Activated CD8-positive, alpha-beta memory T cell treated with anti-CD3 and anti-CD28 coated beads for 36 hours (primary cell): Measurements from ENCODE around the gene TYMS. TPM values are rescaled to one million over a fixed set of nuclear protein-coding genes. Genes with fewer than 3 reads are reported as not detected.

Experiments used
- CTCF ChIA-PET: fragments of 350-600 bp; sonication (Branson Sonifier 250); formaldehyde crosslinking; loops from one replicate; lab custom pipeline; 2021; ENCODE audit warnings: antibody characterized with exemption; lab: Charles Lee
- POLR2A ChIA-PET: fragments of 350-600 bp; sonication (Branson Sonifier 250); formaldehyde crosslinking; loops from one replicate; lab custom pipeline; 2021; ENCODE audit warnings: antibody characterized with exemption; lab: Charles Lee
- total RNA-seq, 2 experiments: library from RNA; stranded (reverse); gene quantifications; one replicate each; pipeline ENCODE4 v1.2.3, GENCODE V29; 2021

The TYMS gene
- total RNA-seq, 2 experiments from 2014 or later: 314 to 318 TPM

DNA sequence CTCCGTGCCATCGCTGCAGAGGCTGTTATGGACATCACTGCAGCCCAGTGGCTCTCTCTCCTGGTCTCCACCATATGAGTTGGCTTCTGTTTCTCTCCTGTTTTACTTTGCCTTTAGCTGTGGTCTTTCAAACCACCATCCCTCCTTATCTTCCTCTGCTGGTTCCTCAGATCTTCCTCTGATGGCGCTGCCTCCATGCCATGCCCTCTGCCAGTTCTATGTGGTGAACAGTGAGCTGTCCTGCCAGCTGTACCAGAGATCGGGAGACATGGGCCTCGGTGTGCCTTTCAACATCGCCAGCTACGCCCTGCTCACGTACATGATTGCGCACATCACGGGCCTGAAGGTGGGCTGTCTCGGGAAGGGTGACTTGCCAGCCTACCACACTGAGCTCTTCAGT lies 13.1 kb downstream of the TYMS start:
- POLR2A ChIA-PET: no interaction called here
- CTCF ChIA-PET: interaction anchor here (0.7 to 1.2 kb wide), 2 partner anchors 18 to 42 kb away, joined by 3 to 4 read pairs; partner anchors contain the start of gene ENOSF1

DNA sequence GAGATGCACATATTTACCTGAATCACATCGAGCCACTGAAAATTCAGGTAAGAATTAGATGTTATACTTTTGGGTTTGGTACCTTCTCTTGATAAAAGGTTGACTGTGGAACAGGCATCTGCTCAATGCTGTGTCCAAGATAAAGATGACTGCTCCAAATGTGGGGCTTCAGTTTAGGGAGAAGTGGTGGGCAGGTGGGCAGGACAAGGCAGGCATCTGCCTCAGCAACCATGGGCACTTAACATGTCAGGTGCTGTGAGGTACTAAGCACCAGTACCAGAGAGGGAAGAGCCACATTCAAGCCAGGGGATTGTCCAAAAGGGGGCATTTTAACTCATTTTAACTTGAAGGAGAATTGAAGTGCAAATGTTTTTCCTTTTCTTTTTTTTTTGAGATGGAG lies 14.0 kb downstream of the TYMS start:
- ChIA-PET POLR2A (interaction anchor here (0.7 kb wide), 1 partner anchor 13 kb away, joined by 3 read pairs; no protein-coding TSS in a partner anchor), CTCF (no interaction called here)

DNA sequence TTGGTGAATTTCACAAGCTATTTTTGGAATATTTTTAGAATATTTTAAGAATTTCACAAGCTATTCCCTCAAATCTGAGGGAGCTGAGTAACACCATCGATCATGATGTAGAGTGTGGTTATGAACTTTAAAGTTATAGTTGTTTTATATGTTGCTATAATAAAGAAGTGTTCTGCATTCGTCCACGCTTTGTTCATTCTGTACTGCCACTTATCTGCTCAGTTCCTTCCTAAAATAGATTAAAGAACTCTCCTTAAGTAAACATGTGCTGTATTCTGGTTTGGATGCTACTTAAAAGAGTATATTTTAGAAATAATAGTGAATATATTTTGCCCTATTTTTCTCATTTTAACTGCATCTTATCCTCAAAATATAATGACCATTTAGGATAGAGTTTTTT lies 15.9 kb downstream of the TYMS start:
- ChIA-PET POLR2A (interaction anchor here (1.4 kb wide), 1 partner anchor 15 kb away, joined by 8 read pairs; no protein-coding TSS in a partner anchor), CTCF (interaction anchor here (0.9 to 1.0 kb wide), 2 partner anchors 39 to 42 kb away, joined by 3 read pairs; partner anchors contain the start of gene ENOSF1)

DNA sequence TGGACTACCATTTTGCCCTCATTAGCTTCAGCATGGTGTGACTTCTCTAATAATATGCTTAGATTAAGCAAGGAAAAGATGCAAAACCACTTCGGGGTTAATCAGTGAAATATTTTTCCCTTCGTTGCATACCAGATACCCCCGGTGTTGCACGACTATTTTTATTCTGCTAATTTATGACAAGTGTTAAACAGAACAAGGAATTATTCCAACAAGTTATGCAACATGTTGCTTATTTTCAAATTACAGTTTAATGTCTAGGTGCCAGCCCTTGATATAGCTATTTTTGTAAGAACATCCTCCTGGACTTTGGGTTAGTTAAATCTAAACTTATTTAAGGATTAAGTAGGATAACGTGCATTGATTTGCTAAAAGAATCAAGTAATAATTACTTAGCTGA lies 16.3 kb downstream of the TYMS start:
- POLR2A ChIA-PET: interaction anchor here (0.7 to 1.4 kb wide), 2 partner anchors 15 to 42 kb away, joined by 5 to 8 read pairs; no protein-coding TSS in a partner anchor

DNA sequence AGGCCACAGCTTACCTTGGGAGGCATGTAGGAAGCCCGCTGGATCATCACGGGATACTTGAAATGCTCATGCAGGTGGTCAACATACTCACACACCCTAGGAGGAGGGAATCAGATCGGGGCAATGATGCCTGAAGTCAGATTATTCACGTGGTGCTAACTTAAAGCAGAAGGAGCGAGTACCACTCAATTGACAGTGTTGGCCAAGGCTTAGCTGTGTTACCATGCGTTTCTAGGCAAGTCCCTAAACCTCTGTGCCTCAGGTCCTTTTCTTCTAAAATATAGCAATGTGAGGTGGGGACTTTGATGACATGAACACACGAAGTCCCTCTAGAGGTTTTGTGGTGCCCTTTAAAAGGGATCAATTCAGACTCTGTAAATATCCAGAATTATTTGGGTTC lies 17.9 kb downstream of the TYMS start:
- POLR2A ChIA-PET: no interaction called here
- CTCF ChIA-PET: interaction anchor here (0.5 kb wide), 1 partner anchor 157 kb away, joined by 3 read pairs; no protein-coding TSS in a partner anchor

More for the DNA sequence above, 16.3 kb downstream of the TYMS start:
- CTCF ChIA-PET: interaction anchor here (0.9 kb wide), 1 partner anchor 43 kb away, joined by 3 read pairs; no protein-coding TSS in a partner anchor

DNA sequence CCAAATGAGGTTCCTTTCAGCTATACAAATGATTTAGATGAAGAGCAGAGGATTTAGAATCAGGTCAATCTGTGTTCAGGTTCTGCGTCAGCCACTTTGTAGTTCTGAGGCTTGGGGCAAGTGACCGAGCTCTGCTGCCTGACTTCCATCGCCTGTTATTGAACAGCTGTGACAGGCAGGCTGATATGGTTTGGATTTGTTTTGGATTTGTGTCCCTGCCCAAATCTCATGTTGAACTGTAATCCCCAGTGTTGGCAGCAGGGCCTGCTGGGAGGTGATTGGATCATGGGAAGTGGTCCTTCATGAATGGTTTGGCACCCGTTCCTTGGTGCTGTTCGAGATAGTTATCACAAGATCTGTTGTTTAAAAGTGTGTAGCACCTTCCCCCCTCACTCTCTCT lies 18.6 kb downstream of the TYMS start:
- CTCF ChIA-PET: interaction anchor here (0.9 kb wide), 1 partner anchor 9 kb away, joined by 3 read pairs; no protein-coding TSS in a partner anchor
- POLR2A ChIA-PET: no interaction called here

DNA sequence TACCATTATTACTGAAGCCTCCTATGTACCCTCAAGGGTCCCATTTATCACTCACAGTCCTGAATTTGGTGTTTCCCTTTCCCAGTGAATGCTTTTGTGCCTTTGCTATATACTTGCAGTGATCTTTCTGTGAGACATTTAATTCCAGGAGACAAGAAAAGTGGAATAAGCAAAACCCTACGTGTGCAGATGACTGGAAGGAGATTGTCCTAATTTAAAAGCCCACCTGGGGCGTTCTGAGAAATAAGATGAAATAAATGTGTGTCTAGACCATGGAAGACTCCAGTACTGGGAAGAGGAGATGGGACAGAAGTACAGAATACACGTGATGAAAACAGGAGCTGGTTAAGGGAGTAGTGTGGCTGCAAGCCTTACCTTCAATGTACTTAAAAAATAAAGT lies 19.3 kb downstream of the TYMS start:
- POLR2A ChIA-PET: no interaction called here
- CTCF ChIA-PET: no interaction called here

DNA sequence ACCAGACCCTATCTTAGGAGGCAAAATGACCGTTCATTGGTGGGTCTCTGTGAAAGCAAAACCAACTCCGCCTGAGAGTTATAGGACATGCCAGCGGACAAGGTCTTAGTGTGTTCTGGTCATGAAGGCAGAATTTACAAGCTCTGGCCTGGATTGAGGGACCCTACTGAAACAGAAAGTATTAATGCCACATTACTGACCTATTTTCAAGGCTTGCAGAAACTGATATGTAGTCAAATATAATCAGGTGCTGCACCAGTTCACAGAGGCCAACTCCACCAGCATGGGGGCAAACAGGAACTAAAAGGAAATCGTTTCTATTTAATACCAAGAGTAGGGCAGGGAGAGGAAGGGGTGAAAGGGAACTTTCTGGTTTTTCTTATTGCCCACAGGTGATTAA lies 19.7 kb downstream of the TYMS start:
- CTCF ChIA-PET: no interaction called here
- POLR2A ChIA-PET: no interaction called here

DNA sequence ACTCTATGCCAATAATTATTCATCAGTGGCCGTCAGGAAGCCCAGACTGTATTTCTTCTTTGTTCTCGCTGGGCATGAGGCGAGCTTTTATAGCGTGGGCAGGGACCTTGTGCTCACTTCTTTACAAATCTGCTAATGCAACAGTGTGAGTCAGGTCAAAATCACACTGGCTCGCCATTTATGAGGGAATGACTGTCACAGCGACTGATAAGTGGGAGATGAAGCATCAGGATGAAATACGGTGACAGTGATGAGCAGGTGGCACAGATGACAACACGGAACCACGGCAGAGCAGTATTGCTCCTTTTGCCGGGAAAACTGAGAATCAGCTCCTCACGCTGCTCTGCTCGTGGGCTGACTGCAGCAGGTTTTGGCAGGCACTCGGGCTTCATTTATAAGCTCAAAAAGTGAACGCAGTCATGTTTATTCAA lies 20.5 kb downstream of the TYMS start:
- ChIA-PET CTCF (no interaction called here), POLR2A (no interaction called here)

DNA sequence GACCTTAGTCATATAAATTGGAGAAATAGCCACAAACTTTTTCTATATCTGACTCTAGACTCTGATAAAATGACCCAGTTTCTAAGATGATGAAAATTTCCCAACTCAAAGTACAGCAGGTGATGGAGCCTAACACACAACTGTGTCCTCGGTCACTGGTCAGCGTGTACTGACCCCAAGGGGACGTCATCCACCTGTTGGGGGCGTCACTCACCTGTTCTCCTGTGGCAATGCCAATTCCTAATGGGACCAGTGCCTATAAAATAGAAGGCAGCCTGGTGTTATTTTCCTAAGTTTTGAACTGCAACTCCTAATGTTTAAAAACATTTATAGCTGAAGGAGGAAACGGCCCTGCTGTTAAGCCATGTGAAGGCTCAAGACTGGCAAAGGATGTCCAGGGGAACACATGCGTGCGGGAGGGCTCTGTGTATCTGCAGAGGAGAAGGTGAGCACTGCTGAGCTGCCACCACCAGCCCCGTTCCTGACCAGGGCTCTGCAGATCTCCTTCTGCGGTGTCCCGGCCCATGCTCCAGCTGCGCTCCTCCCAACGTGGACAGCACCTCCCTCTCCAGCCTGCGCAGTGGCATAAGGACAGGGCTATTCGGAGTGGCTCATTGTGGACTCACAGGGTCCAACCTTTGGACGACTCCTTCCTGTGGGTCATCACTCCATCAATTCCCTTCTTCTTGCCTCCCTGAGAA lies 21.2 kb downstream of the TYMS start:
- CTCF ChIA-PET: no interaction called here
- POLR2A ChIA-PET: interaction anchor here (0.6 kb wide), 1 partner anchor 29 kb away, joined by 3 read pairs; no protein-coding TSS in a partner anchor

DNA sequence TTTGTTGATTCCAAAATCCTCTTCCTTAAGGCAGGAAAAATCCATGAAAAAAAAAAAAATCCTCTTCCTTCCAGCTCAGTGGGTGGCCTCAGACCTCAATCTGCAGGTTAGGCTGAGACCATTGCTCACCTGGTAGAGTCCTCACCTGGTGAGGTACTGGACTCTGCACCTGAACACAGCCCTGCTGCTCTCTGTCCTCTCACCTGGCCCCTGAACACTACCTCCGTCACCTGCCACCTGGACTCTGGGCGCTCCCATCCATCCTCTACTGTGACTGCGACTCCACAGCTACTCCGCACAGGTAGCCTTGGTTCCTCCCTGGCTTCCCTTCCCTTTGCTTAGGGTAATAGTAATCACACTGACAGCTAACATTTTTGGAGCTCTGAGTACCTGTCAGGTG lies 22.1 kb downstream of the TYMS start:
- CTCF ChIA-PET: no interaction called here
- POLR2A ChIA-PET: interaction anchor here (0.6 kb wide), 1 partner anchor 30 kb away, joined by 3 read pairs; no protein-coding TSS in a partner anchor

DNA sequence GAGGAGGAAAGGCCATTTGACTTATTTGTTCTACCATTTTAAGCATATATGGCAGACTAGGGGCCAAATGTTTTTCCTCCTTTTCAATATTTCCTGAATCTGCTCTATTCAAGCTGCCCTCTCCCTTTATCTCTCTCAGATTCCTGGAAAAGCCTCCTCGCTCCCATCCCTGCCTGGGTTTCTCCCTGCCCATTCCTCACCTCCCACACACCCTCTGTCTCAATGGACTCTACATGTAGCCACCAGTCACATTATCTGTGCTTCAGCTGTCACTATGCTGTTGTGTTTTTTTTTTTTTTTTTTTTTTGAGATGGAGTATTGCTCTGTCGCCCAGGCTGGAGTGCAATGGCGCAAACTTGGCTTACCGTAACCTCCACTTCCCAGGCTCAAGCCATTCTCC lies 22.9 kb downstream of the TYMS start:
- ChIA-PET CTCF (interaction anchor here (0.6 to 2.1 kb wide), 4 partner anchors 11 to 231 kb away, joined by 3 to 4 read pairs (median 3); partner anchors contain the start of gene TYMS), POLR2A (no interaction called here)

DNA sequence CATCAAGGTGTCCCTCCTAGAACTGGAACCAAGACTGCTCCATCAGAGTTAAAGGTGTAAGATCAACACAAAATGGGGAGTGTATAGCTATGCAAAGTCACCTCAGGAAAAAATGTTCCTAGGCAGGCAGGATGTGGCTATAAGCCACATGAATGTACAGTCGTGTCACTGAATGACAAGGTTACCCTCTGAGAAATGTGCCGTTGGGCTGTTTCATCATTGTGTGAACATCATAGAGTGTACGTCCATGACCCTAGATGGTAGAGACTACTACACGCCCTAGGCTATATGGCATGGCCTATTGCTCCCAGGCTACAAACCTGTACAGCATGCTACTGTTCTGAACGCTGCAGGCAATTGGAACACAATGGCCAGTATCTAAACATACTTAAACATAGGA lies 24.5 kb downstream of the TYMS start:
- ChIA-PET CTCF (interaction anchor here (1.5 to 2.1 kb wide), 2 partner anchors 24 to 58 kb away, joined by 4 read pairs; partner anchors contain the start of gene TYMS), POLR2A (interaction anchor here (0.6 kb wide), 1 partner anchor 151 kb away, joined by 5 read pairs; no protein-coding TSS in a partner anchor)

DNA sequence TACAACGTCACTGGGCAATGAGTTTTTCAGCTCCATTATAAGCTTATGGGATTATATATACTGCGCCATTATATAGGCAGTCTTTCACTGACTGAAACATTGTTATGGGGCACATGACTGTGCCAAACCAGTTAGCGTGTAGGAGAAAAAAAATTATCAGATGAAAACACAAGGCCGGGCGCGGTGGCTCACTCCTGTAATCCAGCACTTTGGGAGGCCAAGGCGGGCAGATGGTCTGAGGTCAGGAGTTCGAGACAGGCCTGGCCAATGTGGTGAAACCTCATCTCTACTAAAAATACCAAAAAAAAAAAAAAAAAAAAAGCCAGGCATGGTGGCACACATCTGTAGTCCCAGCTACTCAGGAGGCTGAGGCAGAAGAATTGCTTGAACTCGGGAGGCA lies 25.0 kb downstream of the TYMS start:
- CTCF ChIA-PET: interaction anchor here (1.5 to 2.1 kb wide), 2 partner anchors 25 to 58 kb away, joined by 4 read pairs; partner anchors contain the start of gene TYMS
- POLR2A ChIA-PET: interaction anchor here (0.7 kb wide), 1 partner anchor 99 kb away, joined by 3 read pairs; no protein-coding TSS in a partner anchor

DNA sequence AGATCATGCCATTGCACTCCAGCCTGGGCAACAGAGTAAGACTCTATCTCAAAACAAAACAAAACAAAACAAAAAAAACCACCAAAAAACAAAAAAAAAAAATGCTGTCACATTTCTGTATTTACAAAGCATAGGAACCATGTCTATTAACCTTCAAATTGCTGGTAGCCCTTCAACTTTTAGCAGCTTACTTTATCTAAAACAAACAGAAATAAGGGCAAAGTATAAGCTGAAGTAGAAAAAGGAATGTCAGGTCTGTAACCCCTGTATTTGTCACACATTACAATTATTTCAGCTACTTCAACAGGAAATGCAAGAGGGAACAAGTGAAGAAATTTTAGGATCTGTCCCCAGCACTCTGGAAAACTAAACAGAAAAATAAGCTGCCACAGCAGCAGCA lies 25.4 kb downstream of the TYMS start:
- ChIA-PET POLR2A (interaction anchor here (0.6 to 0.7 kb wide), 2 partner anchors 39 to 100 kb away, joined by 3 to 4 read pairs; no protein-coding TSS in a partner anchor), CTCF (interaction anchor here (1.5 kb wide), 1 partner anchor 58 kb away, joined by 4 read pairs; no protein-coding TSS in a partner anchor)

DNA sequence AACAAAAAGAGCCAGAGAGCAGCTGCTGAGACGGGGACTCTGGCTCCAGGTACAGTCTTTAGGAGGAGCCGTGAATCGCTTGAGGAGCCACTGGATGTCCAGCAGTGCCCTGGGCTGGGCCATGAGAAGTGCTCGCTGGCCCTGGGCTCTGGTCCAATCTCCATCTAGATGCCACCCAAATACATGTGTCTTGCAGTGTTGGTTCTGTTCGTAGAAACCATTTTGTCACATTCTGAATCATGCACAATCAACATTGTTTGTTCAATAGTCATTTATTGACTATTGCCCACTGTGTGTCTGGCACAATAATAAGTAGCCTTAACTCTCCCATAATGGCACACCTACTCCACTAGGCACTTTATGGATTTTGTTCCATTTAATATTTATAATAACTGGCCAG lies 26.1 kb downstream of the TYMS start:
- POLR2A ChIA-PET: interaction anchor here (0.6 kb wide), 1 partner anchor 39 kb away, joined by 4 read pairs; no protein-coding TSS in a partner anchor
- CTCF ChIA-PET: no interaction called here

DNA sequence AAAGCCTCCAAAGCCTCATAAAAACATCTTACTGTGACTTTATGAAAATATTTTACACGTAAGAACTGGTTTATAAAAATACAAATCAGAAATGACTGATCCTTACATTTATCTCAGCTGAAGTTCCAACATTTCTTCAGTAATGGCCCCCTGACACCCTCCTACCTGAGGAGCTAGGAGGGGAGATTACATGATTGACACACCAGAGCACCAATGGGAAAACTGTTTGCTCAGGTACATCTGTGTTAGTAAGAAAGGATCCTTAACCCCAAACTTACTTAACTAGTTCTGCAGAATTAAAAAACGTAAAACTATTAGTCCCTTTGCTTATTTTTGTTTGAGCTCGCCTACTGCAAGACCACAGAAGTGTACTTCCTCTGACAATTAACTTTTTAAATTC lies 28.0 kb downstream of the TYMS start:
- POLR2A ChIA-PET: no interaction called here
- CTCF ChIA-PET: interaction anchor here (0.7 to 1.2 kb wide), 2 partner anchors 31 to 146 kb away, joined by 3 read pairs; no protein-coding TSS in a partner anchor

DNA sequence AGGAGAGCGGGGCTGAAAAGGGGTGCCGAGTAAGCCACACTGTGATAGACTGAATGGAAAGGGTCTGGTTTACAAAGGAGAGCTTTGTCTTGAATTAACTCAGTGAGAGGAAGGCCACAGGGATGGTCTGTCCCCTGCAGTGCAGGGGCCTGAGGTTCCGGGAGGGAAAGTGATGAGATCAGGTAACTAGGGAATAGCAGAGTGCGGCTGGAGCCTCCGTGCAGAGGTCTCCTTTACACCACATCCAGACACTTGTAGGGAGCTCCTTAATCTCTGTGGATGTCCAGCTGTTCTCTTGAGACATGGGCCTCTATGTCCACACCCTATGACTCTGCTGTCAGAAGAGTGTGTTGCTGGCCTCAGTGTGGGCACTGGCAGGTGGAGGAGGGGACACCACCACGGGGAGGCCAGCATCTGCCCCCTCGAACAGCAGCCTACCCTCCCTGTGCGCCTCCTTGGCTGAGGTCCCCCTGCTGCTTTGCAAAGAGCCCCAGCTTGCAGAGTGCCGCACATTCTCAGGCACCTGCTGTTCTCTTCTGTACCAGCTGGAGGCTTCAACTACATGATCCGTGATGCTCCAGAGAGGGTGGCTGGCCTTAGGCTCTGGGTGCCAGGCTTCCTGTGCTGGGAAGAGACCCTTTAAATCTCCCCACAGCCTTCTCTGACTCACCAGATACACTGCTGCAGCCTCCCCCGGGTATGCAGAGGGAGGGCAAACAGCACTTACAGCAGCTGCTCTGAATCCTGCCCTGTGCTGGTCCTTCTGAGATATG lies 29.1 kb downstream of the TYMS start:
- ChIA-PET POLR2A (no interaction called here), CTCF (interaction anchor here (0.5 to 1.4 kb wide), 5 partner anchors 12 to 144 kb away, joined by 3 to 4 read pairs (median 3); partner anchors contain the start of gene ENOSF1)

DNA sequence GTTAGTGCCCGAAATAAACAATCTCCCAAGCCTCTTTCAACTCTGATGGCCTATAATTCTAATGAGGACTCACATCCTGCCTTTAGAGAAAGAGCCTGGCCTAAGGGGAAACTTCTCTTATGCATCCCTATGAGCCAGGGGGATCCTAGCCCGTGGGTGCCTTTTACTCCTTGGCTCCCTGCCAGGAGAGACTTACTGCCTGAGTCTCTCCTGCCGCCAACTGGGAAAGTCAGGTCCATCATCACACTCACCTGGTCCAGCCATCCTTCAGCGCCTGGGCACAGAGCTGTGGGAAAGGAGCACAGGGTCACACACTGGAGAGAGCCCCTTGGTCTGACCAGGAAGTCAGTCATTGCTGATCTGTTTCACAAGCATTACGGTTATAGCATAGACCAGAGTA lies 30.9 kb downstream of the TYMS start:
- ChIA-PET CTCF (interaction anchor here (0.7 kb wide), 1 partner anchor 18 kb away, joined by 4 read pairs; no protein-coding TSS in a partner anchor), POLR2A (no interaction called here)
